GM13977 (cell line): ENCODE data around the gene ZFAND4.

Experiments used
- DNase-seq: peaks from one replicate; pipeline ENCODE4 v3.0.0; 2012; ENCODE audit warnings: low spot score
- in situ Hi-C: fragments of 300-500 bp; cut with MboI; formaldehyde crosslinking; loops from one replicate; pipeline ENCODE4 v1.12.0; 2022; ENCODE audit warnings: low sequenced_read_pairs, low pct_unique_long_range_greater_than_20kb, mixed read lengths, inconsistent platforms; ENCODE audit not compliant: unreplicated experiment
- TF ChIP-seq, protein P1 (sequence below): IDR thresholded peaks from 2 replicates; pipeline ENCODE4 v1.5.1; 2012; ENCODE audit warnings: mild to moderate bottlenecking, control low read depth; ENCODE audit not compliant: insufficient read depth; ENCODE audit errors: extremely low read depth, missing control alignments

Gene ZFAND4

DNA sequence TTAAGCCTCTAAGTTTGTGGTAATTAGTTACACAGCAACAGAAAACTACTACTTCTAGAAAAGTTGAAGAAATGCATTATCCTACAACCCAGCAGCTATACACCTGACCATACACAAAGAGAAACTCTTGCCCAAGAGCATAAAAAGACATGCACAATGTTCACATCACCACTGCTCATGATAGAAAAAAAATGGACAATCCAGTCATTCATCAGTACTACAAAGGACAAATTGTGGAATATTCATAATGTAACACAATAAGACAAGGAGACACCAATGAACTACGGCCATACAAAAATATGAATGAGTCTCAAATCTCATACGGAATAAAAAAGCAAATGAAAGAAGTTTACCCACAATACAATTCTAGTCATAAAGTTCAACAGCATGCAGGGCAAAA is 87.4 kb downstream of the ZFAND4 start:
- TF ChIP-seq, protein P1, sequence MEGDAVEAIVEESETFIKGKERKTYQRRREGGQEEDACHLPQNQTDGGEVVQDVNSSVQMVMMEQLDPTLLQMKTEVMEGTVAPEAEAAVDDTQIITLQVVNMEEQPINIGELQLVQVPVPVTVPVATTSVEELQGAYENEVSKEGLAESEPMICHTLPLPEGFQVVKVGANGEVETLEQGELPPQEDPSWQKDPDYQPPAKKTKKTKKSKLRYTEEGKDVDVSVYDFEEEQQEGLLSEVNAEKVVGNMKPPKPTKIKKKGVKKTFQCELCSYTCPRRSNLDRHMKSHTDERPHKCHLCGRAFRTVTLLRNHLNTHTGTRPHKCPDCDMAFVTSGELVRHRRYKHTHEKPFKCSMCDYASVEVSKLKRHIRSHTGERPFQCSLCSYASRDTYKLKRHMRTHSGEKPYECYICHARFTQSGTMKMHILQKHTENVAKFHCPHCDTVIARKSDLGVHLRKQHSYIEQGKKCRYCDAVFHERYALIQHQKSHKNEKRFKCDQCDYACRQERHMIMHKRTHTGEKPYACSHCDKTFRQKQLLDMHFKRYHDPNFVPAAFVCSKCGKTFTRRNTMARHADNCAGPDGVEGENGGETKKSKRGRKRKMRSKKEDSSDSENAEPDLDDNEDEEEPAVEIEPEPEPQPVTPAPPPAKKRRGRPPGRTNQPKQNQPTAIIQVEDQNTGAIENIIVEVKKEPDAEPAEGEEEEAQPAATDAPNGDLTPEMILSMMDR = no peak
- no peak for DNase-seq
- in situ Hi-C loops = no loop called here

DNA sequence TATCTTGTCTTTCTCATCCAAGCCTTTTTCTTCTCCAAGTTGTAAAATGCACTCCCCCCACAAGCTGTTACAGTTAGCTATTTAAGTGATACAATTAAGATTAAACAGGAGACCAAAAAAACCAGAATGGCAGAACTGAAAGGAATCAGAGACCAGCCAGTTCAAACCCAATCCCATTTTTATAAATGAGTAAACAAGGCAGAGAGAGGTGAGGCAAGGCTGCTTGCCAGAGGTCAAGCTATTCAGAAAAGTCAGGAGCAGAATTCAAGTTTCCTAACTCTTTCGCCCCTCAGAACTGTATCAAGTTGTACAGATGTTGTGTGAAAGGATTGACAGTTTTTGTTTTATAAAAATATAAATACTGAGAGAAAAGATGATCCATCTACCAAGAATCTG is 90.2 kb downstream of the ZFAND4 start:
- in situ Hi-C loops = no loop called here
- no peak for DNase-seq

DNA sequence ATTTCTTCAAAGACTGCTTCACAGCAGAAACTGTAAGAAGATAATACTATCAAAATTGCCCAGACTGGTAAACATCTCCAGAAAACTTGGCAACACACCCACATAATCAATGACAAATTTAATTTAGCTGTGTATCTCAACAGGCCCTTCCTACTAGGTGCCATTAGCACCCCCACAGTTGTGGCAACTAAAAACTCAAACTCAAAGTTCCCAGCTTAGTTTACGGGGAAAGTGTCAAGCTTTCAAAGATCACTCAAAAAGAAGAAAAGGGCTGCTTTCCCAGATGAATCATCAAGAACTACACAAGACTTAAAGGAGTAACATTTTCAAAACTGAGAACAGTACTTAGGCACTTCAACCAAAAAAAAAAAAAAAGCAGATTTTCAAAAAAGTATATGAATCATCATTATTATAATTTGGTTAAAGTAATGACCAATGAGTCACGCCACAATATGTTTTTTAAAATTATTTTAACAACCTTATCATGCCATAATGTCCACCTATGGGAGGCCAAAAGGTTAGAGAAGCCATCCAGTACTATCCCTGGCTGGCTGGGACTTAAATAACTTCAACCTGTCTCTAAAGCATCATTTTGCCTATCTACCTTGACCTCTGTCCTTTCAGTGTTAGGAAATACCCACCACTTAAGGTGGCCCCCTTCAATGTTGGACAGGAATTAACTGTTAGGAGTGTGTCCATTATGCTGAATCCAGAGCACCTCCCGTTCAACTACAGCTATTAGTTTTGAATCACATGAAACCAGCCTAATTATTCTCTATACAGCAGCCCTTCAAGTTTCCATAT is 90.8 kb downstream of the ZFAND4 start:
- in situ Hi-C loops = no loop called here
- no peak for DNase-seq
- TF ChIP-seq, protein P1 = no peak

More for the DNA sequence above, 90.2 kb downstream of the ZFAND4 start:
- TF ChIP-seq, protein P1 = no peak

DNA sequence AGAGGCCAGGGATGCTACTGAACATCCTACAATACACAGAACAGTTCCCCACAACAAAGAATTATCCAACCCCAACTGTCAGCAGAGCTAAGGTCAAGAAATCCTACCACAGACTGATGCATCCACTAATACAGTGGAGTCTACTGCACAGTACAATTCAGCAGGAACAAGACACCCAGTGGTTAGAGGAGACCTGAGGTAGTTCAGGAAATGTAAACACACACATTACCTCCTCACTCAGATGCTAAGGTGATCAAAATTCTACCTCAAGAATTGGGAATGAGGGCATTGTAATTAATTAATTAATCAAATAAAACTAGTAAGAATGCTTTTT is 91.4 kb downstream of the ZFAND4 start:
- DNase-seq = no peak
- TF ChIP-seq, protein P1 = no peak
- in situ Hi-C loops = no loop called here

DNA sequence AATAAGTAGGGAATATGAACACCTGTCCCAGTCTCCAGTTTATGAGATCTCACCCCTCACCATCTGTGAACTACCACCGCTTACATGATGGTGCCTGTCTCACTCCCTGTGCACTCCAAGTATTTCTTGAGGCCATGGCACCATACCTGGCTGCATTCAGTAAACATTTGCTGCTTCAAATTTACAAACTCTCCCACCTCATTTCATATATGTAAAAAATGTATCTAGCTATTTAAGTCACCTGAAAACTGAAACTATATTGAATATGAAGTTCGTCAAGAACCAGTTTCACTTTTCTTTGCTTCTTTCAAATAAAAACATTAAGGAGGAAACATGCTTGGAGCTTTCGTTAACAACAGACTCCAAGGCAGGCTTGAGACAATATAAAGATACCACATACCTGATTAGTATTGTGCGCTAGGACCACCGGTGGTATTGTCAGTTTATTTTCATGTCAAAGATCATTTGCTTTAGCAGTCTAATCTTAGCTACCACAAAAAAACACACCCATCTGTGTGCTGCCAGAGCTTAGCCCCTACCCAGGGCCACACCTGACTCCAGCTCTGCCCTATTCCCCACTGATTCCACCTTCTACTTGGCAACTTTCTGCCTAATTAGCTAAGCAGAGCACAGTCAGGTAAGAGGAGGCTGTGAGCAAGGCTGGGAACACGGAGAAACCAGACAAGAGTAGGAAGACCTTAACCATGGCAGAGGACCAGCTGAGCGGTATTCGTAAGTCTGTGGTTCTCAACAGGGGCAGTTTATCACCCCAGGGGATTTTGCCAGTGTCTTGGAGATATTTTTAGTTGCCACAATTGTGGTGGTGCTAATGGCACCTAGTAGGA is 92.0 kb downstream of the ZFAND4 start:
- TF ChIP-seq, protein P1 = no peak
- DNase-seq = no peak
- in situ Hi-C loops = no loop called here

DNA sequence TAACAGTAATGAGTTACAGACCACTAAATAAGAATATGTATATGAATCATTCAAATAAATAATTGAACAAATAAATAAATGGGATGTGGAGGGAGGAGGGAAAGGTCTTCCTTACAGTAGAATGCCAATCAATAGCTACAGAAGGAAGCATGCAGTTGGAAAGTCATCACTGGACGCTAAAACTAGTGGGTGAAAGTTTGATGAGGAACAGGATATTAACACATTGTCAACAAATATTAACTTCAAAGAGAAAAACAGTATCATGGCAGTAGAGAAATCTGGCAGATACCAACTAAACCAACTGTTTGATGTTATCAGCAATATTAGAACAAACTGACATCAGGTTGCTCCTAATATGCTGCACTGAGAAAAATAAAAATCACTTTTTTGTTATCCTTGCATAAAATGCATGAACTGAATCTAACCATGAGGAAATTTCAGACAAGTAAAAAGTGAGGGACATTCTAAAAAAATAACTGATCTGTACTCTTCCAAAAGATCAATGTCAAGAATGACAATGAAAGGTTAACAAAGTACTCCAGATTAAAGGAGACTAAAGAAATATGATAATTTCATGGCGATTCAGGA is 94.1 kb downstream of the ZFAND4 start:
- in situ Hi-C loops = no loop called here
- DNase-seq = no peak
- TF ChIP-seq, protein P1 = no peak
